ENCODE results near the gene USP28. TPM values are rescaled to one million over a fixed set of nuclear protein-coding genes. Genes with fewer than 3 reads are reported as not detected.

The USP28 gene
- total RNA-seq, 1 donor from 2014 or later = 35.0 TPM

- peak overlapping the region; percentile 99 for H3K4me3 Mint-ChIP-seq (ENCODE audit: unreplicated experiment)
- H3K27me3 ChIP-seq (ENCODE audit: insufficient read depth, low read length) = peaks cover 9% of the 10 kb centered on the region
- peaks cover 17% of the 10 kb centered on the region for H3K4me1 Mint-ChIP-seq (ENCODE audit: low read depth, unreplicated experiment)
- H4K20me1 ChIP-seq (ENCODE audit: insufficient read depth, low read length) = no peaks in the 10 kb centered on the region
- H3K36me3 ChIP-seq (ENCODE audit: insufficient read depth, low read length) = peaks cover 2% of the 10 kb centered on the region
- no peak for TF ChIP-seq CTCF (IDR thresholded peaks at IDR 0.05; ENCODE audit: insufficient read depth, low read depth, low read length)
- no peak for TF ChIP-seq EZH2 (IDR thresholded peaks at IDR 0.05; ENCODE audit: insufficient read depth, low read length)
- H3K27ac ChIP-seq (ENCODE audit: low read depth, low read length) = peak overlapping the region; percentile 89
- no peaks in the 10 kb centered on the region for H3K27me3 Mint-ChIP-seq (ENCODE audit: low read depth, unreplicated experiment)
- DNase-seq (ENCODE audit: low read depth) = no peak
- H3K27ac Mint-ChIP-seq (ENCODE audit: unreplicated experiment) = no peak overlapping the region
- H3K9ac ChIP-seq (ENCODE audit: low read length) = peak overlapping the region; percentile 100
- H3K9me3 ChIP-seq (ENCODE audit: insufficient read depth, low read depth, low read length) = no peaks in the 10 kb centered on the region
- peak overlapping the region; percentile 95 for H3K4me3 ChIP-seq (ENCODE audit: insufficient read depth, low read depth, low read length)
- H3K9me3 Mint-ChIP-seq (ENCODE audit: unreplicated experiment) = no peaks in the 10 kb centered on the region
- no peak for FAIRE-seq
- no peak overlapping the region for H2AFZ ChIP-seq (ENCODE audit: low read depth, low read length)
- peaks cover 37% of the 10 kb centered on the region for H3K79me2 ChIP-seq (ENCODE audit: insufficient read depth, low read length)
- H3K4me1 ChIP-seq (ENCODE audit: insufficient read depth, low read length) = peaks cover 9% of the 10 kb centered on the region
- peak overlapping the region; percentile 87 for H3K4me2 ChIP-seq (ENCODE audit: low read length)
- H3K36me3 Mint-ChIP-seq (ENCODE audit: low read depth, unreplicated experiment) = no peaks in the 10 kb centered on the region
Measured at GRCh38 chr11:113774174-113774503, 101.2 kb downstream of the USP28 start.

GRCh38 chr11:113773416-113774173 lies 101.8 kb downstream of the USP28 start, which contains the start of gene ZW10:
Gene ZW10, minus strand, starts transcription at chr11:113773692. Its CDS starts 26 bp downstream, at chr11:113773666.
- Mint-ChIP-seq H3K27ac (ENCODE audit: unreplicated experiment) (peak within 1 kb of the TSS; percentile 97), H3K4me3 (ENCODE audit: unreplicated experiment) (peak within 1 kb of the TSS; percentile 99), H3K4me1 (ENCODE audit: low read depth, unreplicated experiment) (peaks cover 17% of the 10 kb centered on the region), H3K36me3 (ENCODE audit: low read depth, unreplicated experiment) (no peaks in the 10 kb centered on the region), H3K27me3 (ENCODE audit: low read depth, unreplicated experiment) (no peaks in the 10 kb centered on the region), H3K9me3 (ENCODE audit: unreplicated experiment) (no peaks in the 10 kb centered on the region)
- H3K79me2 ChIP-seq (ENCODE audit: insufficient read depth, low read length) = peaks cover 41% of the 10 kb centered on the region
- no peaks in the 10 kb centered on the region for H3K9me3 ChIP-seq (ENCODE audit: insufficient read depth, low read depth, low read length)
- peaks cover 9% of the 10 kb centered on the region for H3K27me3 ChIP-seq (ENCODE audit: insufficient read depth, low read length)
- TF ChIP-seq CTCF (IDR thresholded peaks at IDR 0.05; ENCODE audit: insufficient read depth, low read depth, low read length) (peak; percentile 91), EZH2 (IDR thresholded peaks at IDR 0.05; ENCODE audit: insufficient read depth, low read length) (no peak)
- FAIRE-seq = peak; percentile 17
- peak within 1 kb of the TSS; percentile 95 for H3K4me3 ChIP-seq (ENCODE audit: insufficient read depth, low read depth, low read length)
- H3K4me2 ChIP-seq (ENCODE audit: low read length) = peak within 1 kb of the TSS; percentile 87
- peak within 1 kb of the TSS; percentile 89 for H3K27ac ChIP-seq (ENCODE audit: low read depth, low read length)
- peaks cover 9% of the 10 kb centered on the region for H3K4me1 ChIP-seq (ENCODE audit: insufficient read depth, low read length)
- DNase-seq (ENCODE audit: low read depth) = peak; percentile 93
- peak within 1 kb of the TSS; percentile 100 for H3K9ac ChIP-seq (ENCODE audit: low read length)
- peak within 1 kb of the TSS; percentile 92 for H2AFZ ChIP-seq (ENCODE audit: low read depth, low read length)
- peaks cover 2% of the 10 kb centered on the region for H3K36me3 ChIP-seq (ENCODE audit: insufficient read depth, low read length)
- no peaks in the 10 kb centered on the region for H4K20me1 ChIP-seq (ENCODE audit: insufficient read depth, low read length)

- TF ChIP-seq EZH2 (IDR thresholded peaks at IDR 0.05; ENCODE audit: insufficient read depth, low read length) (no peak), CTCF (IDR thresholded peaks at IDR 0.05; ENCODE audit: insufficient read depth, low read depth, low read length) (no peak)
- Mint-ChIP-seq H3K4me1 (ENCODE audit: low read depth, unreplicated experiment) (peaks cover 15% of the 10 kb centered on the region), H3K36me3 (ENCODE audit: low read depth, unreplicated experiment) (peaks cover 2% of the 10 kb centered on the region), H3K4me3 (ENCODE audit: unreplicated experiment) (peak overlapping the region; percentile 99), H3K27me3 (ENCODE audit: low read depth, unreplicated experiment) (no peaks in the 10 kb centered on the region), H3K9me3 (ENCODE audit: unreplicated experiment) (no peaks in the 10 kb centered on the region), H3K27ac (ENCODE audit: unreplicated experiment) (peak overlapping the region; percentile 97)
- H3K9me3 ChIP-seq (ENCODE audit: insufficient read depth, low read depth, low read length) = no peaks in the 10 kb centered on the region
- peaks cover 7% of the 10 kb centered on the region for H3K4me1 ChIP-seq (ENCODE audit: insufficient read depth, low read length)
- peak overlapping the region; percentile 87 for H3K4me2 ChIP-seq (ENCODE audit: low read length)
- H3K9ac ChIP-seq (ENCODE audit: low read length) = peak overlapping the region; percentile 100
- H3K79me2 ChIP-seq (ENCODE audit: insufficient read depth, low read length) = peaks cover 43% of the 10 kb centered on the region
- H3K27me3 ChIP-seq (ENCODE audit: insufficient read depth, low read length) = peaks cover 9% of the 10 kb centered on the region
- peak overlapping the region; percentile 89 for H3K27ac ChIP-seq (ENCODE audit: low read depth, low read length)
- peak overlapping the region; percentile 92 for H2AFZ ChIP-seq (ENCODE audit: low read depth, low read length)
- H3K36me3 ChIP-seq (ENCODE audit: insufficient read depth, low read length) = peaks cover 2% of the 10 kb centered on the region
- FAIRE-seq = no peak
- peak; percentile 37 for DNase-seq (ENCODE audit: low read depth)
- peaks cover 3% of the 10 kb centered on the region for H4K20me1 ChIP-seq (ENCODE audit: insufficient read depth, low read length)
- peak overlapping the region; percentile 95 for H3K4me3 ChIP-seq (ENCODE audit: insufficient read depth, low read depth, low read length)
Measured at GRCh38 chr11:113773092-113773415, 102.3 kb downstream of the USP28 start.
